AG08396 (cell line): Measurements from ENCODE around the gene WBP11.

ENCODE experiments used
- DNase-seq: peaks from one replicate; pipeline ENCODE4 v3.0.0; 2012; ENCODE audit warnings: low spot score, mixed read lengths

WBP11 gene

GRCh38 chr12:14824012-14824634, 20.8 kb upstream of the WBP11 start:
- no peak for DNase-seq

DNA sequence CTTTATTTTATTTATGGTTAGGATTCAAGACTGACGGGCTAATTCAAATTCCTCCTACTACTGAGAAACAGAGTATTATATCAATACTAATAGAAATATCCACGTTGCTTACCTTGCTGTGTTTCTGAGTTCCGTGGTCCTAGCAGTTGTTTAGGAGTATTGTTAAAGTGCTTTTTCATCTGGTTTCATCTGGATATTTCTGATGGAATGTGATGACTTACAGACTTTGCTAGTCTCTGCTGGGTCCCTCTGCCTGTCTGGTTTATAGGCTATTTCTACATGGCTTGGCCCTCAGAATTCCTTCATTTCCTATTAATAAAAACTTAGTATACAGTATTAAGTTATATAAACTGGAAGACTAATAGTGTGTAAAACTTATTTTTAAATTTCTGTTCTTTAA, 10.7 kb upstream of the WBP11 start, which contains the start of gene SMCO3:
Gene SMCO3, minus strand, starts transcription at position 169 of the 400 bp plus-strand sequence. CDS start 7,502 bp downstream, outside the sequence.
- no peak for DNase-seq

DNA sequence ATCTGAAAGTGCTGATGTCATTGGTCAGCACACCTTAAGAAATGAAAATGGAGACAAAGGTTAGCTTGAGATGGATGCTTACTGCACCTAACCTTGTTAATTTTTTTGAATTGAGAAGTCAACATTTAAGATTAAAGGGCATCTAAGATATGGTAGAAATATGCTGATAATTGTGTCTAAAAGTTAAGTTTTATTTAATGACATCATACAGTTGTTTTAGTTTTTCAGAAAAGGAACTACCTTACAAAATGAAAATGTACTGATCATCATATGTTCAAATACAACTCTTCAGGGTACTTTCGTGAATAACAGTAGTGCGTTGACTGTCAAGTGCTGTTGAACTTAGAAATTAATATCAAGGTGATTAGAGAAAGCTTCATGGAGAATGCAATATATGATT, 8.2 kb upstream of the WBP11 start:
- no peak for DNase-seq

GRCh38 chr12:14810953-14811483, 7.7 kb upstream of the WBP11 start:
- peak; percentile 30 for DNase-seq

DNA sequence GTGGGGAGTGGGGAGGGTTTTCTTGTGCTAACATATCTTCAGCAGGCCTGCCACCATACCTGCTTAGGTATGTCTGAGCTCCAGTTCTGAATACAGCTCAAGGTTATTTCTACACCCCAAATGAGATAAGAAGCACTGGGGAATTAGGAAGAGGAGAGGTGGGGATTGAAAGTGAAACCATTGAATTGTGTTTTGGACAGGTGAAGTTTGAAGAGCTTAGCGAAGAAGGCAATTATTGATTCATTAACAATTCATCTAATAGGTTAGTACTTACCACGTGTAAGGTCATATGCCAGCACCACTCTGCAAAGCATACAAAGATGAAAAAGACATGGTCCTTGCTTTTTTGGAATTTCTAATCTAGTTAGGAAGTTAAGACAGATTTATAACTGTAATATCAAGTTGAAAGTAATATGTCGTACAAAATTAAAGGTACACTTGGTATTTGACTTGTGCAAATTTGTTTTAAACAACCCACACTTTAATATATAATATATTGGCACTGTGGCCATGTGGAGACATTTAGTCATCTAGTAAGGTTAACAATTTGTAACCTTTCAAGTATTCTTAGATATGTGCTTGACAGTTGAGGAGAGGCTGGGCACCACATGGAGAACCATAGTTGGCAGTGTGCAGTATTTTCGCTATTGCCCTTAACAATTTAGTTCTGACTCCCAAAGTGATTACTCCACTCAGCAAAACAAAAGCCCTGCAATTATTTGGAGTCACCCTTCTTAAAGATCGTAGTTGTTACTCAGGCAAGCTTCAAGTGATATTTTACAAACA, 7.1 kb upstream of the WBP11 start:
- no peak for DNase-seq

DNA sequence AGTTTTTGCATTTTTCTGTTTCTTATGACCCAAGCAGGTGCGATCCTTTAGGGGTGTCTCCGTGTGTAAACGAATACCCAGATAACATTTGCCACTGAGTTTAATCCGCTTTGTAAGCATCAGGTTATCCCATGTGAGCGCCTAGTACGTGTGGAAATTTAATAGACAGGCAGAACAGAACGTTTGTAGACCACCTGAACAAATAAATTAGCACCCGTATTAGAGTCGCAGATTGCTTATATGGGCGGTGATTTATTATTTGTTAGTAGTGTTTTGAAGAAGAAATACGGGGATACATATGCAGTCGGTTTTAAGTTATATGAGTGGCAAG, 517 bp upstream of the WBP11 start:
- DNase-seq, result no peak

DNA sequence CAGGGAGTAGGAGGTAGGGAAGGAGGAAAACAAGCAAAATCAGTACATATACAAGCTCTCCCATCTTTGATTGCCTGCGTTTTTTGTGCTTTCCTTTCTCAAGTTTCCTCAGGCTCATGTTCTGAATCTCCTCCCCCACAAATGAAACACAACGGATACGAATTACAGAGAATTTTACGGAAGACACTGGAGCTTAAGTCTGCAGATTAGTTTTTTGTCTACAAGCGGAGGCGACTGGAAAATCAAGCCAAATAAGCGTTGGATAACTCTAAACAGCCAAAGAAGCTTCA, 612 bp downstream of the WBP11 start:
- DNase-seq, result no peak

GRCh38 chr12:14802247-14802646, 1.0 kb downstream of the WBP11 start:
- DNase-seq, result no peak

GRCh38 chr12:14795028-14795448, 8.2 kb downstream of the WBP11 start:
- DNase-seq, result no peak

DNA sequence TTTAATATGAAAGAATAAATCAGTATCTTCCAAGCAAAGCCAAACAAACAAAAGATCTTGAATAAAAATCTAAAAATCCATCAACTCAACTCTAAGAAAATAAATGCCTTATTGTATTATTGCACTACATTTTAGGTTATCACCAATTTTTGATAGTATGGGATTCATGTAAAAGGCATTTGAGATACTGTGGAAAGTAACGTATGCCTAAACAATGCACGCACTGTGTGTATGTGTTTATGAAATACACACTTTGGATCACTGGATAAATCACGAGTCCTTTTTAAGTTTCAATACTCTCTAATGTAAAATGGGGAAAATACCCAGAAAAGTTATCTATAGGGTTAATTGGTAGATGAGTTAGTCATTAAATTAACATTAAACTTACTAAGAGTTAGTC, 17.7 kb downstream of the WBP11 start:
- no peak for DNase-seq

GRCh38 chr12:14784471-14784870, 18.8 kb downstream of the WBP11 start:
- DNase-seq, result no peak

GRCh38 chr12:14782756-14783155, 20.5 kb downstream of the WBP11 start:
- DNase-seq, result no peak

DNA sequence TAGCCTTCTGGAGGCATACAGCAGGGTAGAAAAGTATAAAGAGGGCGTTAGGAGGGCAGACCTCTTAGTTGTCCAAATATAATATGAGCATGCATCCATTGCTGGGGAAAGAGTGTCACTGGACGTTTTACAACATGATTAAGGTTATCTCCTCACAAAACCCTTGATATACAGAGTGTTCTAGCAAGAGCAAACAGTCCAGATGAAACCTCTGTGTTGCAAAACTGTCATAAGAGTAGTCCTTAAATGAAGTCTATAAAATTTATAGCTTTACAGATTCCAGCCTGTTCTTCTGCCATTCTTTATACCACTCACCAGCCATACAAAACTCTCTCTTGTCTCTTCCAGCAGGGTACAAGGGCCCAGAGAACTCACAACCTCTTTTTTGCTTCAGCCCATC, 21.7 kb downstream of the WBP11 start:
- DNase-seq, result no peak

- no peak for DNase-seq
These were observed 22.4 kb downstream of the WBP11 start for GRCh38 chr12:14780859-14781258.

- DNase-seq, result no peak
These were observed 23.4 kb downstream of the WBP11 start for GRCh38 chr12:14779834-14780233.

GRCh38 chr12:14777271-14777670, 26.0 kb downstream of the WBP11 start:
- no peak for DNase-seq

DNA sequence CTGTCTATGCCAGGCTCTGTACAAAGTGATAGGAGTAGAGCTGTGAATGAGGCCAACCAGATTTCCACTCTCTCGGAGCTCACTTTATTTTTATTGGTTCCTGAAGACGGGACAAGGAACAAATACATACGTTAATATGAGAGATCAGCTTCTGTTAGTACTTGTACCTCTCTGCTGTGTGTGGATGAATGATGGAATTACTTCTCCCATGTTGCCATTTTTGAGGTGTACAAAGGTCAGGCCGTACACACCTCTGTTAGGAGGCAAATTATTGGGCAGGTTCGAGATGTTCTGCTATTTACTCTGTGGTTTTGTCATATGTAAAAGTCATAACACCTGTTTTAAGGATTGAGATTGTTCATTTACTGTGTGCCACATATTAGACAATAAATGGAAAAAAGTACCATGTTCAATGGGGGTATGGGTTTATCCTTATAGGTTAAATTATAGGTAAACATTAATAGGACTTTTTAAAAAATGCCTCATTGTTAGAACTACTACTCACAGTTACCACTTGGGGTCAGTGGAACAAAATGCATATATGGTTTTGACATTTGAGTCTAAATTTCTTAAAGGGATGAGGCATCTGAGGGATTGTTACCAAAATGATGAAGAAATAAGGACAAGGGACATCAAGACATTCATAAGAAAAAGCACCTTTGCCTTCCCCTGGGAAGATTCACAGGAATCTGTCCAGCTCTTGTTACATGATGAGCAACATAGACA, 26.9 kb downstream of the WBP11 start:
- DNase-seq, result no peak

- DNase-seq, result peak; percentile 18
These were observed 27.7 kb downstream of the WBP11 start for GRCh38 chr12:14775636-14775980.

- DNase-seq, result peak; percentile 32
These were observed 28.2 kb downstream of the WBP11 start for GRCh38 chr12:14774906-14775635.

- DNase-seq, result peak; percentile 91
These were observed 29.0 kb downstream of the WBP11 start for GRCh38 chr12:14774074-14774905.

DNA sequence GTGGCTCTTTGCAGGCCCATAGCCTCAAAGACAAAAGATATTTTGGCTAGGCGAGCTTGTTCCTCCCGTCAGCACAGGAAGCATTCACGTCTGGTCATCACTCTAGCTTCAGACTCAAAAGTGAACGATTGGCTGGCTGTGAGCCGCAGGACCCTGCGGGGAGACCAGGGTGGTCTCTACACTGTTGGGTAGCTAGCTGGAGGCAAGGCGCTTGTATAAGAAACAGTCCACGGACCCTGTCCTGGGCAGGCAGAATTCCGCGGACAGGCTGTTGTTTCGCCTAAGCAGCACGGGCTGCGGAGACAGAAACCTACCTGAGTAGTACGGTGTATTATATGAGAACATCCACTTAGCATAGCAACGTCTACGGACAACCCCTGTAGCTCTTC, 29.6 kb downstream of the WBP11 start:
- DNase-seq, result no peak

DNA sequence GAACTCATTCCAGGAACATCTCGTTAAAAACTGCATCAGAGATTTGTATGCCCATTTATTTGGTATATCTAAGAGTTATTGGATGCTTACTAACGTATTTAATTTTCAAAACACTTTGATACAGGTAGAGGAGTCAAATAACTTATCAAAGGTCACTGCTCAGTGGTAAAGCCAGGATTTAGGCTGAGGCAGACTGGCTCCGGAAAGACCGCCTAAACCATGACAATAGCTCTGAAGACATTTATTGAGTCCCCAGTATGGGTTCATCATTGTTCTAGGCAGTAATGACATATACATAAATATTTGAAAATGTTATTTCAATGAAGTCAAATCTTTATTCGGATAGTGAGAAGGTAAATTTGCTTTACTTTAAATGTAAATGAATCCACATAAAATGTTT, 30.3 kb downstream of the WBP11 start:
- no peak for DNase-seq
